ENCODE data around the gene ABCG4. TPM values are rescaled to one million over a fixed set of nuclear protein-coding genes. Genes with fewer than 3 reads are reported as not detected.
"Not testable (repeated sequence)": the region's sequence is repeated elsewhere in the genome, so short reads cannot be mapped to it uniquely, and the experiment has no call there.

ABCG4 gene
- total and polyA plus RNA-seq, 2 experiments from 2014 or later, result 2.4 to 3.2 TPM

- no peak for DNase-seq (ENCODE audit: low read depth in 1 of 2, low spot score in 1 of 2)
Measured at GRCh38 chr11:119188067-119188466, 39.2 kb downstream of the ABCG4 start.

GRCh38 chr11:119188887-119189286 is 40.0 kb downstream of the ABCG4 start:
- Histone ChIP-seq H3K27ac (no peak overlapping the region), H3K4me3 (no peak overlapping the region), H3K36me3 (no peaks in the 10 kb centered on the region), H3K4me1 (ENCODE audit: low read depth) (no peaks in the 10 kb centered on the region), H3K27me3 (no peaks in the 10 kb centered on the region), H3K9me3 (ENCODE audit: low read depth) (no peaks in the 10 kb centered on the region)
- TF ChIP-seq CTCF (IDR thresholded peaks at IDR 0.05; ENCODE audit: low read depth, low read length), result no peak
- no peak for DNase-seq (ENCODE audit: low read depth in 1 of 2, low spot score in 1 of 2)

More at GRCh38 chr11:119188067-119188466, 39.2 kb downstream of the ABCG4 start:
- no peak for TF ChIP-seq CTCF (IDR thresholded peaks at IDR 0.05; ENCODE audit: low read depth, low read length)
- H3K36me3 ChIP-seq, result no peaks in the 10 kb centered on the region
- no peaks in the 10 kb centered on the region for H3K9me3 ChIP-seq (ENCODE audit: low read depth)
- H3K27me3 ChIP-seq, result no peaks in the 10 kb centered on the region
- no peak overlapping the region for H3K27ac ChIP-seq
- H3K4me3 ChIP-seq, result no peak overlapping the region
- H3K4me1 ChIP-seq (ENCODE audit: low read depth), result no peaks in the 10 kb centered on the region

GRCh38 chr11:119189393-119189792 is 40.5 kb downstream of the ABCG4 start:
- no peaks in the 10 kb centered on the region for H3K9me3 ChIP-seq (ENCODE audit: low read depth)
- H3K36me3 ChIP-seq, result no peaks in the 10 kb centered on the region
- no peak overlapping the region for H3K4me3 ChIP-seq
- no peaks in the 10 kb centered on the region for H3K4me1 ChIP-seq (ENCODE audit: low read depth)
- H3K27ac ChIP-seq, result no peak overlapping the region
- no peaks in the 10 kb centered on the region for H3K27me3 ChIP-seq
- DNase-seq (ENCODE audit: low read depth in 1 of 2, low spot score in 1 of 2), result no peak
- no peak for TF ChIP-seq CTCF (IDR thresholded peaks at IDR 0.05; ENCODE audit: low read depth, low read length)

GRCh38 chr11:119190531-119190930 is 41.7 kb downstream of the ABCG4 start:
- Histone ChIP-seq H3K36me3 (no peaks in the 10 kb centered on the region), H3K27me3 (no peaks in the 10 kb centered on the region), H3K27ac (no peak overlapping the region), H3K4me1 (ENCODE audit: low read depth) (no peaks in the 10 kb centered on the region), H3K9me3 (ENCODE audit: low read depth) (no peaks in the 10 kb centered on the region), H3K4me3 (no peak overlapping the region)
- DNase-seq (ENCODE audit: low read depth in 1 of 2, low spot score in 1 of 2), result no peak
- no peak for TF ChIP-seq CTCF (IDR thresholded peaks at IDR 0.05; ENCODE audit: low read depth, low read length)

GRCh38 chr11:119191265-119191664 is 42.4 kb downstream of the ABCG4 start:
- H3K27ac ChIP-seq; H3K4me1 ChIP-seq (ENCODE audit: low read depth); H3K36me3 ChIP-seq; DNase-seq (ENCODE audit: low read depth in 1 of 2, low spot score in 1 of 2); H3K27me3 ChIP-seq; H3K9me3 ChIP-seq (ENCODE audit: low read depth); H3K4me3 ChIP-seq: not testable (repeated sequence)

GRCh38 chr11:119192111-119192510 is 43.3 kb downstream of the ABCG4 start:
- Histone ChIP-seq H3K9me3 (ENCODE audit: low read depth) (no peaks in the 10 kb centered on the region), H3K27ac (no peak overlapping the region), H3K4me3 (no peak overlapping the region), H3K27me3 (no peaks in the 10 kb centered on the region), H3K4me1 (ENCODE audit: low read depth) (no peaks in the 10 kb centered on the region), H3K36me3 (no peaks in the 10 kb centered on the region)
- no peak for TF ChIP-seq CTCF (IDR thresholded peaks at IDR 0.05; ENCODE audit: low read depth, low read length)
- peak in 1 of 2 donors; percentile 33 for DNase-seq (ENCODE audit: low read depth in 1 of 2, low spot score in 1 of 2)
